NCI-H1105 (cell line): ENCODE measurements around the gene AP5Z1.

Source experiments
- DNase-seq: peaks from one replicate; lab custom pipeline; 2025; lab: John Stamatoyannopoulos, UW

AP5Z1 gene

GRCh38 chr7:4745971-4746919 lies 29.2 kb upstream of the AP5Z1 start:
- no peak for DNase-seq

DNA sequence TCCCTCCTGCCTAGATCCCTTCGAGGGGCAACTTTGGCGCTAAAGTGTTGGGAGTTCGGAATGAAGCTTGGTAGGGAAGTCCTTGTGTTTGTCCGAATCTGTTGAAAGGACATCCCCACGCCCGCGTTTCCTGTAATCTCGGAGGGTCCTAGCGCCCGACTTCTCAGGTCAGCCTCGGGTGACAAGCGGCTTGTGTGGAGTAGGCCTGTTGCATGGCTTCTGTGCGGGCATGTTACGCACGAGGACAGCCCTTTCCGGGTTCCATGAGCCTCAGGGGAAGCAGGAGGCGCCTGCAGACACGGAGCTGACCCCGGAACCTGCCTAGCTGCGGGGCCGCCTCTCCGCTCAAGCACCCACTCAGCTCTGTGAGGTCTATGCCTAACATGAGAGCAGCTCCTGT lies 28.4 kb upstream of the AP5Z1 start:
- DNase-seq = no peak

- DNase-seq = no peak
These were observed 27.7 kb upstream of the AP5Z1 start for GRCh38 chr7:4747746-4748145.

GRCh38 chr7:4748231-4748681 lies 27.2 kb upstream of the AP5Z1 start:
- no peak for DNase-seq

- no peak for DNase-seq
These were observed 26.1 kb upstream of the AP5Z1 start for GRCh38 chr7:4749363-4749762.

GRCh38 chr7:4749798-4750197 lies 25.6 kb upstream of the AP5Z1 start:
- DNase-seq = no peak

DNA sequence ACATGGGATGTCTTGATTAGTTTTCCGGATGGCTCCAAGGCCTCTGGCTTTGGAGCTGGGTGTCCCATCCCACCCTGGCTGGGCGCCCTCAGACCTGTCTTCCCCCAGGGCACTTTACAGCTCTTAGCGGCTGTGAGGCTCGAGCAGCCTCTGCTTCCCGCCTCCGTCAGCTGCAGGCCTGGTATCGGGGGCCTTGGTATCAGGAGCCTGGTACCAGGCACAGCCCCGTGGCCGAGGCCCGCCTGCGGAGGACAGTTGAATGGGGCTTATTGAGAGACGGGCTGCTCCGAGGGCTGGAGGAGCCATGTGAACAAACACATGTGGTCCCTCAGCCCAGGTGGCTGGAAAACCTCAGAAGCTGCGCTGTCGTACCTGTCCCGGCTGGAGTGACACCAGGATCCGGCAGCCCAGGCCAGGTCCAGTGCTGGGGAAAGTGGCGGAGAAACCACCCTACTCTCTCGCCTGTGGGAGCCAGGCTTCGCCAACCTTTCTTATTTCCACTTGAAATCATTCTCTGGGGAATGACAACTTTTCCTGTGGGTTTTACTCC lies 23.9 kb upstream of the AP5Z1 start:
- no peak for DNase-seq

GRCh38 chr7:4753598-4754432 lies 21.6 kb upstream of the AP5Z1 start:
- no peak for DNase-seq

GRCh38 chr7:4754433-4755010 lies 20.9 kb upstream of the AP5Z1 start:
- DNase-seq = no peak

- DNase-seq = no peak
These were observed 20.4 kb upstream of the AP5Z1 start for GRCh38 chr7:4755045-4755444.

GRCh38 chr7:4758111-4758510 lies 17.3 kb upstream of the AP5Z1 start:
- no peak for DNase-seq

GRCh38 chr7:4758791-4759190 lies 16.6 kb upstream of the AP5Z1 start:
- no peak for DNase-seq

GRCh38 chr7:4759211-4759610 lies 16.2 kb upstream of the AP5Z1 start:
- no peak for DNase-seq

GRCh38 chr7:4760952-4761351 lies 14.5 kb upstream of the AP5Z1 start:
- DNase-seq = no peak

GRCh38 chr7:4762121-4763055 lies 13.0 kb upstream of the AP5Z1 start:
- DNase-seq = no peak

- DNase-seq = no peak
These were observed 12.2 kb upstream of the AP5Z1 start for GRCh38 chr7:4763091-4763793.

- no peak for DNase-seq
These were observed 11.6 kb upstream of the AP5Z1 start for GRCh38 chr7:4763794-4764185.

- DNase-seq = no peak
These were observed 10.9 kb upstream of the AP5Z1 start for GRCh38 chr7:4764402-4765007.

DNA sequence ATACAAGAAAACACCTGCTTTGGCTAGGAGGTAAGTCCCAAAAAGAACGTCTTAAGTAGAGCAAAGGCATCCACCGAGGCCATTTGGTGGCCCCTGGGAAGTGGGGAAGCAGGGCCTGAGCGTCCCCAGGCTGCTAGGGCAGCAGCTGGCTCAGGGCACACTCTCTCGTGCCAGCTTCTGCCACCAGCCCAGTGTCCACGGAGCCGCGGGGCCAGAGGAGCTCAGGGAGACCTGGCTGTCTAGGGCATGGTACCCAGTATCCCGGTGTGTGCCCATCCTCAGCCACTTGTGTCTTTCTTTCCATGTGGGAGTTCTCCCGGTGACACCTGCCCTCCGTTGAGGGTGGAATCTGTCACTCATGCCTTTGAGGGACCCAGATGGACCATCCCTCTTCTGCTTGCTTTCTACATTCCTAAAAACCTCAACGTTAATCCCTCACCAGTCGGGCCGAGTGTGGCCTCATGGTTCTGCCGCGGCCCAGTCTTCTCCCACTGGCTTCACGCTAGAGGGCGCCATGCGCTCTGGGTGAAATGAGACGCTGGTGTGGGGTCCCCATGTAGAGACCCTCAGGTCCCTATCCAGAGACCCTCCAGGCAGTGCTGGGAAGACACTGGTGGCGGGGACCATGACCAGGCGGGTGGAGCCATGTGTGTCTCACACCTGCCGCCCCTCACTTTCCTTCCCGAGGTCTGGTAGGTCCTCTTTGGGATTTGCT lies 9.5 kb upstream of the AP5Z1 start:
- no peak for DNase-seq
